Vagina (tissue), 2 donors: ENCODE data around the gene NUCB2.

Experiments used
- CTCF ChIP-seq, 3 experiments: fragments of 450-650 bp in 2 of 3; fragments of 200-600 bp in 1 of 3; sonication (generic) in 1 of 3; IDR thresholded peaks; one replicate each; pipeline ENCODE4 v1.5.1; 2017 to 2019; ENCODE audit warnings: antibody characterized with exemption in 3 of 3, mild to moderate bottlenecking in 2 of 3, moderate library complexity in 2 of 3
- POLR2A ChIP-seq, 2 donors: fragments of 450-650 bp; IDR thresholded peaks; one replicate each; pipeline ENCODE4 v1.6.1; 2017; ENCODE audit warnings: antibody characterized with exemption in 2 of 2, mild to moderate bottlenecking in 2 of 2, moderate library complexity in 2 of 2

DNA sequence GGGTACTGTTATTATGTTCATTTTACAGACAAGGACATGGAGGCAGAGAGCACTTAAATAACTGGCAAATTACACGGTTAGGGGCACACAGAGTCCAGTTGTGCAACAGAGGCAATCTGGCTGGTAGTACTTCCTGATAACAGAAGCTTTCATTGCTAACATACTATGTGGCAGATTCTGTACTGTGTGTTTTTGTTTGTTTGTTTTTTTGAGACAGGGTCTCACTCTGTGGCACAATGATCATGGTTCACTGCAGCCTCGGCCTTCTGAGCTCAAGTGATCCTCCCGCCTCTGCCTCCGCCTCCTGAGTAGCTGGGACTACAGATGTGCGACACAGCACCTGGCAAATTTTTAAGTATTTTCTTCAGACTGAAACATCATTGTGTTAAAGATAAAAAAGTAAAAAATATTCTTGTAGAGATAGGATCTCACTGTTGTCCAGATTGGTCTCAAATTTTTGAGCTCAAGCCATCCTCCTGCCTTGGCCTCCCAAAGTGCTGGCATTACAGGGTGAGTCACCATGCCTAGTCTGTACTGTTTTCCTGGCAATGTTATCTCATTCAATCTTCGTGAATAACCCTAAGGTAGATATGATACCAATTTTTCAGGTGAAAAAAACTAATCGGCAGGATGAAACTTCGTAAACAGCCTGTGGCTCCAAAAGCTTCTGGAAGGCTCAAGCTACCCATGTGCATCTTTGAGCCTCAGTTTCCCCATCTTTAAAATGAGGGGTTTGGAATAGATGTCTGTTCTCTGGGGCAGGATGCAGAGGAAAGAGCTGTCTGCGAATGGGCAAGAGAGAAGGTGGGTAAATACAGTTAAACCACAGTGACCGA, 921 bp upstream of the NUCB2 start:
- no peak for TF ChIP-seq CTCF (IDR thresholded peaks at IDR 0.05)
- TF ChIP-seq POLR2A (IDR thresholded peaks at IDR 0.05), result no peak
